Left ventricle myocardium inferior (tissue), 1 donor: ENCODE measurements around the gene SLC22A31. TPM values are rescaled to one million over a fixed set of nuclear protein-coding genes. Genes with fewer than 3 reads are reported as not detected.

ENCODE experiments used
- DNase-seq: peaks from one replicate; pipeline ENCODE4 v3.0.0-alpha.2; 2020
- H3K27ac ChIP-seq: fragments of 200-600 bp; replicated peaks from 2 replicates; pipeline ENCODE4 v1.8.0; 2021
- H3K27me3 ChIP-seq: fragments of 200-600 bp; 2 replicates; pipeline ENCODE4 v1.8.0; 2021; ENCODE audit warnings: low read depth
- H3K36me3 ChIP-seq: fragments of 200-600 bp; 2 replicates; pipeline ENCODE4 v1.8.0; 2021
- H3K4me1 ChIP-seq: fragments of 200-600 bp; 2 replicates; pipeline ENCODE4 v1.8.0; 2021
- H3K4me3 ChIP-seq: fragments of 200-600 bp; 2 replicates; pipeline ENCODE4 v1.8.0; 2021; ENCODE audit warnings: mild to moderate bottlenecking, moderate library complexity
- H3K9me3 ChIP-seq: fragments of 200-600 bp; replicated peaks from 2 replicates; pipeline ENCODE4 v1.8.0; 2021
- CTCF ChIP-seq: fragments of 200-600 bp; IDR thresholded peaks from 2 replicates; pipeline ENCODE4 v1.8.0; 2021; ENCODE audit warnings: antibody characterized with exemption, mild to moderate bottlenecking, borderline replicate concordance
- intact Hi-C: fragments of 100-400 bp; cut with micrococcal nuclease; formaldehyde crosslinking; loops from one replicate; pipeline ENCODE4 v1.11.0; 2022
- total RNA-seq: library from RNA; stranded (reverse); fragmentation: NEBNext Ultra II Directional; extraction: Animal tissue kit (Norgen Biotek cat#: 25700); gene quantifications from one replicate; pipeline ENCODE4 v1.2.1, GENCODE V29; 2021
- donor health status: DM: no; HTN: yes; CAD: no; lungs with severe emphysema.

SLC22A31 gene
- total RNA-seq, 1 donor from 2014 or later = not detected

DNA sequence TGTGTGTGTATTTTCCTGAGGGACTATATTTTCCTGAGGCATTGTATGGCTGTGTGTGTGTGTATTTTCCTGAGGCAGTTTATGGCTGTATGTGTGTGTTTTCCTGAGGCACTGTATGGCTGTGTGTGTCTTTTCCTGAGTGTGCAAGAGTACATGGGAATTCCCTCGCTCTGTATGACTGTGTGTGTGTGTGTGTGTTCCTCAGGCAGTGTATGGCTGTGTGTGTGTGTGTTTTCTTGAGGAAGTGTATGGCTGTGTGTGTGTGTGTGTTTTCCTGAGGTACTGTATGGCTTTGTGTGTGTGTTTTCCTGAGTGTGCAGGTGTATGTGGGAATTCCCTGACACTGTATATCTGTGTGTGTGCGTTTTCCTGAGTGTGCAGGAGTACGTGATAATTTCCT, 21.3 kb upstream of the SLC22A31 start:
- H3K36me3 ChIP-seq = peaks cover 60% of the 10 kb centered on the region
- intact Hi-C loops = no loop called here

GRCh38 chr16:89219365-89219764, 19.0 kb upstream of the SLC22A31 start:
- intact Hi-C loops = loop anchor here (10.0 kb wide), 1 partner anchor 485 kb away; no protein-coding TSS in a partner anchor
- no peak for TF ChIP-seq CTCF
- Histone ChIP-seq H3K4me1 (peaks cover 33% of the 10 kb centered on the region), H3K9me3 (no peaks in the 10 kb centered on the region), H3K36me3 (peaks cover 37% of the 10 kb centered on the region), H3K4me3 (no peak overlapping the region), H3K27me3 (no peaks in the 10 kb centered on the region), H3K27ac (no peak overlapping the region)
- no peak for DNase-seq

More for the DNA sequence above, 21.3 kb upstream of the SLC22A31 start:
- Histone ChIP-seq H3K9me3 (peaks cover under 1% of the 10 kb centered on the region), H3K4me3 (no peak overlapping the region), H3K4me1 (peaks cover 23% of the 10 kb centered on the region), H3K27ac (no peak overlapping the region), H3K27me3 (no peaks in the 10 kb centered on the region)
- DNase-seq = no peak
- TF ChIP-seq CTCF = no peak

- no peaks in the 10 kb centered on the region for H3K27me3 ChIP-seq
- intact Hi-C loops = loop anchor here (10.0 kb wide), 1 partner anchor 483 kb away; no protein-coding TSS in a partner anchor
- H3K36me3 ChIP-seq = peaks cover 20% of the 10 kb centered on the region
- peak; percentile 85 for DNase-seq
- peak within 1 kb of the TSS; percentile 97 for H3K27ac ChIP-seq
- no peak for TF ChIP-seq CTCF
- no peaks in the 10 kb centered on the region for H3K9me3 ChIP-seq
- peak within 1 kb of the TSS; percentile 90 for H3K4me3 ChIP-seq
- H3K4me1 ChIP-seq = peaks cover 33% of the 10 kb centered on the region
These were observed 17.3 kb upstream of the SLC22A31 start, which contains the start of gene ZNF778 for GRCh38 chr16:89217388-89218191. Gene ZNF778, plus strand, starts transcription at chr16:89217703. Its CDS starts 3,425 bp downstream, at chr16:89221128.

- Histone ChIP-seq H3K9me3 (no peaks in the 10 kb centered on the region), H3K4me1 (peaks cover 33% of the 10 kb centered on the region), H3K27me3 (no peaks in the 10 kb centered on the region), H3K4me3 (peak overlapping the region; percentile 90), H3K27ac (peak overlapping the region; percentile 97), H3K36me3 (peaks cover 14% of the 10 kb centered on the region)
- intact Hi-C loops = loop anchor here (10.0 kb wide), 1 partner anchor 482 kb away; no protein-coding TSS in a partner anchor
- no peak for TF ChIP-seq CTCF
- DNase-seq = no peak
These were observed 16.7 kb upstream of the SLC22A31 start for GRCh38 chr16:89217138-89217387.

- peak; percentile 80 for DNase-seq
- Histone ChIP-seq H3K4me3 (peak overlapping the region; percentile 90), H3K36me3 (peaks cover 9% of the 10 kb centered on the region), H3K9me3 (no peaks in the 10 kb centered on the region), H3K27me3 (no peaks in the 10 kb centered on the region), H3K4me1 (peaks cover 33% of the 10 kb centered on the region), H3K27ac (peak overlapping the region; percentile 97)
- intact Hi-C loops = loop anchor here (10.0 kb wide), 1 partner anchor 482 kb away; no protein-coding TSS in a partner anchor
- peak; percentile 70 for TF ChIP-seq CTCF
These were observed 16.2 kb upstream of the SLC22A31 start for GRCh38 chr16:89216315-89217137.
